H1 (cell line): ENCODE measurements around the gene COL5A2.

Source experiments
- EP300 ChIP-seq, 2 experiments: IDR thresholded peaks; 1 replicate in 1 of 2; 2 replicates in 1 of 2; pipeline ENCODE4 v1.6.1; 2011 to 2012; ENCODE audit warnings: low read depth in 2 of 2, low read length in 2 of 2, mild to moderate bottlenecking in 2 of 2, borderline replicate concordance in 1 of 2, inconsistent platforms in 1 of 2, moderate library complexity in 1 of 2
- EZH2 ChIP-seq: fragments of 200-600 bp; sonication (generic); IDR thresholded peaks from 2 replicates; pipeline ENCODE4 v1.7.1; 2012; ENCODE audit warnings: low read depth, mild to moderate bottlenecking, moderate library complexity, low read length, inconsistent platforms; ENCODE audit not compliant: severe bottlenecking
- HDAC6 ChIP-seq: IDR thresholded peaks from one replicate; pipeline ENCODE4 v1.7.1; 2012; ENCODE audit warnings: low read depth, mild to moderate bottlenecking, inconsistent platforms, low read length, moderate library complexity
- JUND ChIP-seq: IDR thresholded peaks from 2 replicates; pipeline ENCODE4 v1.6.1; 2011; ENCODE audit warnings: mild to moderate bottlenecking, improper control_type of control experiment, low read length
- POLR2A ChIP-seq, 2 experiments: IDR thresholded peaks; 1 replicate in 1 of 2; 2 replicates in 1 of 2; pipeline ENCODE4 v1.6.1; 2011; ENCODE audit warnings: low read depth in 2 of 2, low read length in 2 of 2, mild to moderate bottlenecking in 2 of 2; ENCODE audit errors: control extremely low read depth in 1 of 2
- POLR2AphosphoS5 ChIP-seq: IDR thresholded peaks from 2 replicates; pipeline ENCODE4 v1.6.1; 2011; ENCODE audit warnings: low read depth, low read length
- POU5F1 ChIP-seq: IDR thresholded peaks from 2 replicates; pipeline ENCODE4 v1.6.1; 2011; ENCODE audit warnings: low read depth, mild to moderate bottlenecking, low read length, moderate library complexity
- SIN3A ChIP-seq, 2 experiments: IDR thresholded peaks in 1 of 2; conservative IDR thresholded peaks in 1 of 2; 2 replicates each; pipeline ENCODE4 v1.6.1; 2011 to 2012; ENCODE audit warnings: low read length in 2 of 2, improper control_type of control experiment in 1 of 2, low read depth in 1 of 2, mild to moderate bottlenecking in 1 of 2
- TAF1 ChIP-seq: IDR thresholded peaks from 2 replicates; pipeline ENCODE4 v1.6.1; 2011; ENCODE audit warnings: mild to moderate bottlenecking, low read depth, low read length
- TF ChIP-seq, protein P1 (sequence below), 3 experiments: IDR thresholded peaks; 1 replicate in 2 of 3; 2 replicates in 1 of 3; pipeline versions ENCODE4 v1.5.1 to v1.6.1; 2011; ENCODE audit warnings: low read length in 3 of 3, mild to moderate bottlenecking in 3 of 3, inconsistent platforms in 2 of 3, low read depth in 1 of 3, moderate library complexity in 1 of 3; ENCODE audit not compliant: insufficient read depth in 1 of 3; ENCODE audit errors: control extremely low read depth in 1 of 3
- TF ChIP-seq, protein P2 (sequence below): IDR thresholded peaks from 2 replicates; pipeline ENCODE4 v1.6.1; 2012; ENCODE audit warnings: inconsistent platforms

DNA sequence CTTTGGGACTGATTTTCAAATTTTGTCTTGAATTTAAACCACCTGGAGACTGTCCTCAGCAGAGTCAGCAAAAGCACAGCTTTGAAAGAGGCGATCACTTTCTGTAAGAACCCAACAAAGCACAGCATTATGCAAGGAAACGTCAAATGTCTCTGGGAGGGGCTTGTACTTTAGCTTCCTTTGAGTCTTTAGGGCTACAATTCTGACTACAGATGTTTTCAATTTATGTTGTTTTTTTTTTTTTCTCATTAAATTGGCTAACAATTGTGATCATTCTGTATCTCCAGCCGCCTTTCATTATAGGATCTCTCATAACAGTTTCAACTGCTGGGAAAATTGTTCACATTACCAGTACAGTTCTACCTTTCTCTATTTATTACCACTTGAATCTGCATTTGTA lies 157.1 kb downstream of the COL5A2 start:
- TF ChIP-seq TAF1 = no peak
- TF ChIP-seq, protein P1, sequence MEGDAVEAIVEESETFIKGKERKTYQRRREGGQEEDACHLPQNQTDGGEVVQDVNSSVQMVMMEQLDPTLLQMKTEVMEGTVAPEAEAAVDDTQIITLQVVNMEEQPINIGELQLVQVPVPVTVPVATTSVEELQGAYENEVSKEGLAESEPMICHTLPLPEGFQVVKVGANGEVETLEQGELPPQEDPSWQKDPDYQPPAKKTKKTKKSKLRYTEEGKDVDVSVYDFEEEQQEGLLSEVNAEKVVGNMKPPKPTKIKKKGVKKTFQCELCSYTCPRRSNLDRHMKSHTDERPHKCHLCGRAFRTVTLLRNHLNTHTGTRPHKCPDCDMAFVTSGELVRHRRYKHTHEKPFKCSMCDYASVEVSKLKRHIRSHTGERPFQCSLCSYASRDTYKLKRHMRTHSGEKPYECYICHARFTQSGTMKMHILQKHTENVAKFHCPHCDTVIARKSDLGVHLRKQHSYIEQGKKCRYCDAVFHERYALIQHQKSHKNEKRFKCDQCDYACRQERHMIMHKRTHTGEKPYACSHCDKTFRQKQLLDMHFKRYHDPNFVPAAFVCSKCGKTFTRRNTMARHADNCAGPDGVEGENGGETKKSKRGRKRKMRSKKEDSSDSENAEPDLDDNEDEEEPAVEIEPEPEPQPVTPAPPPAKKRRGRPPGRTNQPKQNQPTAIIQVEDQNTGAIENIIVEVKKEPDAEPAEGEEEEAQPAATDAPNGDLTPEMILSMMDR (IDR thresholded peaks at IDR 0.05; ENCODE audit: control extremely low read depth in 1 of 3, insufficient read depth in 1 of 3, low read depth in 1 of 3, low read length in 3 of 3) = no peak
- no peak for TF ChIP-seq POLR2A (IDR thresholded peaks at IDR 0.05; ENCODE audit: control extremely low read depth in 1 of 2, low read depth in 2 of 2, low read length in 2 of 2)
- TF ChIP-seq HDAC6 = no peak
- TF ChIP-seq POLR2AphosphoS5 = no peak
- no peak for TF ChIP-seq EZH2
- no peak for TF ChIP-seq EP300 (IDR thresholded peaks at IDR 0.05; ENCODE audit: borderline replicate concordance in 1 of 2, low read depth in 2 of 2, low read length in 2 of 2)
- TF ChIP-seq, protein P2, sequence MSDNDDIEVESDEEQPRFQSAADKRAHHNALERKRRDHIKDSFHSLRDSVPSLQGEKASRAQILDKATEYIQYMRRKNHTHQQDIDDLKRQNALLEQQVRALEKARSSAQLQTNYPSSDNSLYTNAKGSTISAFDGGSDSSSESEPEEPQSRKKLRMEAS = no peak
- TF ChIP-seq SIN3A (conservative IDR thresholded peaks at IDR 0.05 in 1 of 2, IDR thresholded peaks at IDR 0.05 in 1 of 2; ENCODE audit: low read depth in 1 of 2, low read length in 2 of 2) = no peak
- no peak for TF ChIP-seq POU5F1
- TF ChIP-seq JUND = no peak
